Neutrophil (primary cell): ENCODE measurements around the gene KCNQ1.

Experiments
- H3K27ac ChIP-seq: fragments of 200-600 bp; sonication (generic); 2 replicates; pipeline ENCODE4 v1.5.1; 2016; ENCODE audit warnings: mild to moderate bottlenecking, moderate library complexity
- H3K27me3 ChIP-seq: fragments of 200-600 bp; sonication (generic); 2 replicates; pipeline ENCODE4 v1.6.0; 2016; ENCODE audit warnings: mild to moderate bottlenecking
- H3K36me3 ChIP-seq: fragments of 200-600 bp; sonication (generic); 2 replicates; pipeline ENCODE4 v1.5.1; 2017
- H3K4me1 ChIP-seq, 2 experiments: fragments of 200-600 bp in 1 of 2; sonication (generic) in 1 of 2; 1 replicate in 1 of 2; 2 replicates in 1 of 2; pipeline versions ENCODE4 v1.5.1 to v1.6.1; 2013 to 2016; ENCODE audit warnings: low read depth in 1 of 2, low read length in 1 of 2, mild to moderate bottlenecking in 1 of 2, moderate library complexity in 1 of 2; ENCODE audit not compliant: control insufficient read depth in 1 of 2, insufficient read depth in 1 of 2
- H3K4me3 ChIP-seq, 2 experiments: fragments of 200-600 bp in 1 of 2; sonication (generic) in 1 of 2; 1 replicate in 1 of 2; 2 replicates in 1 of 2; pipeline ENCODE4 v1.5.1; 2013 to 2016; ENCODE audit warnings: low read depth in 1 of 2, low read length in 1 of 2, mild to moderate bottlenecking in 1 of 2, moderate library complexity in 1 of 2
- H3K9me3 ChIP-seq: fragments of 200-600 bp; sonication (generic); 2 replicates; pipeline ENCODE4 v1.5.1; 2016
- CTCF ChIP-seq: fragments of 200-600 bp; sonication (generic); IDR thresholded peaks from 2 replicates; pipeline ENCODE4 v1.5.1; 2016; ENCODE audit warnings: antibody characterized with exemption

The KCNQ1 gene

GRCh38 chr11:2408671-2409070 lies 36.1 kb upstream of the KCNQ1 start:
- H3K9me3 ChIP-seq: no peaks in the 10 kb centered on the region
- no peaks in the 10 kb centered on the region for H3K27me3 ChIP-seq
- no peak for TF ChIP-seq CTCF

GRCh38 chr11:2409126-2409525 lies 35.7 kb upstream of the KCNQ1 start:
- no peak for TF ChIP-seq CTCF
- no peaks in the 10 kb centered on the region for H3K4me1 ChIP-seq
- H3K36me3 ChIP-seq: peaks cover 6% of the 10 kb centered on the region
- no peak overlapping the region for H3K4me3 ChIP-seq
- no peaks in the 10 kb centered on the region for H3K27me3 ChIP-seq
- H3K9me3 ChIP-seq: no peaks in the 10 kb centered on the region
- H3K27ac ChIP-seq: no peak overlapping the region

More at GRCh38 chr11:2408671-2409070, 36.1 kb upstream of the KCNQ1 start:
- Histone ChIP-seq H3K36me3 (peaks cover 11% of the 10 kb centered on the region), H3K4me1 (no peaks in the 10 kb centered on the region), H3K27ac (no peak overlapping the region), H3K4me3 (no peak overlapping the region)

GRCh38 chr11:2409611-2410468 lies 35.0 kb upstream of the KCNQ1 start:
- no peak overlapping the region for H3K27ac ChIP-seq
- H3K4me3 ChIP-seq: no peak overlapping the region
- no peaks in the 10 kb centered on the region for H3K9me3 ChIP-seq
- no peaks in the 10 kb centered on the region for H3K36me3 ChIP-seq
- no peaks in the 10 kb centered on the region for H3K4me1 ChIP-seq
- no peaks in the 10 kb centered on the region for H3K27me3 ChIP-seq
- TF ChIP-seq CTCF: no peak

- Histone ChIP-seq H3K4me3 (no peak overlapping the region), H3K9me3 (no peaks in the 10 kb centered on the region), H3K27ac (no peak overlapping the region), H3K4me1 (no peaks in the 10 kb centered on the region), H3K36me3 (no peaks in the 10 kb centered on the region), H3K27me3 (no peaks in the 10 kb centered on the region)
- TF ChIP-seq CTCF: no peak
Measured at GRCh38 chr11:2410616-2411015, 34.2 kb upstream of the KCNQ1 start.

- H3K4me3 ChIP-seq: no peak overlapping the region
- H3K4me1 ChIP-seq: no peaks in the 10 kb centered on the region
- no peak overlapping the region for H3K27ac ChIP-seq
- H3K27me3 ChIP-seq: no peaks in the 10 kb centered on the region
- H3K9me3 ChIP-seq: no peaks in the 10 kb centered on the region
- no peaks in the 10 kb centered on the region for H3K36me3 ChIP-seq
- TF ChIP-seq CTCF: no peak
Measured at GRCh38 chr11:2411446-2412305, 33.1 kb upstream of the KCNQ1 start.
